HG03066 (cell line): ENCODE measurements around the gene TSPAN10.
"Not testable (repeated sequence)": the region's sequence is repeated elsewhere in the genome, so short reads cannot be mapped to it uniquely, and the experiment has no call there.

Experiments
- ATAC-seq: cut with Tn5 transposase; IDR thresholded peaks from one replicate; pipeline ENCODE4 v1.9.1; 2021; ENCODE audit warnings: low read depth; ENCODE audit not compliant: unreplicated experiment

TSPAN10 gene

GRCh38 chr17:81636505-81637288, at the start of gene TSPAN10, which contains the start of gene NPLOC4:
TSPAN10 (plus strand) TSS chr17:81637196; CDS start chr17:81642413, 5,217 bp downstream.
NPLOC4 (minus strand) TSS chr17:81637112; CDS start chr17:81636930, 182 bp downstream.
- ATAC-seq, result no peak

DNA sequence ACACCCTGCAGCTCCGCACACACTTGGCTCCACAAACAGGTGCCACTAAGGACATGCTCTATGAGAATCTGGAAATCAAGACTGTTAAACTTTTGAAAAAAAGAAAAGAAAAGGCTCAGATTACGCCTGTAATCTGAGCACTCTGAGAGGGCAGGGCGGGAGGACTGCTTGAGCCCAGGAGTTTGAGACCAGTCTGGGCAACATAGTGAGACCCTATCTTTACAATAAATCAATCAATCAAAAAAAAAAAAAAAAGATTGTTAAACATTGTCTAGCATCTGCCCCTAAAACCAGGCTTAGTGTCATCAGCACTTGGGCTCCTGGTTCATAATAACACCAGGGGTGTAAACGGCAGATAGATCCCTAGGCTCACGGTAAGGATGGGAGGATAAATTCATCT, 47.4 kb upstream of the TSPAN10 start:
- no peak for ATAC-seq

GRCh38 chr17:81590121-81590520, 46.9 kb upstream of the TSPAN10 start:
- no peak for ATAC-seq

- no peak for ATAC-seq
These were observed 45.0 kb upstream of the TSPAN10 start for GRCh38 chr17:81591971-81592370.

- ATAC-seq, result no peak
These were observed 43.7 kb upstream of the TSPAN10 start for GRCh38 chr17:81593105-81593871.

GRCh38 chr17:81599719-81600486, 37.1 kb upstream of the TSPAN10 start:
- ATAC-seq, result no peak

GRCh38 chr17:81601525-81602120, 35.4 kb upstream of the TSPAN10 start:
- no peak for ATAC-seq

DNA sequence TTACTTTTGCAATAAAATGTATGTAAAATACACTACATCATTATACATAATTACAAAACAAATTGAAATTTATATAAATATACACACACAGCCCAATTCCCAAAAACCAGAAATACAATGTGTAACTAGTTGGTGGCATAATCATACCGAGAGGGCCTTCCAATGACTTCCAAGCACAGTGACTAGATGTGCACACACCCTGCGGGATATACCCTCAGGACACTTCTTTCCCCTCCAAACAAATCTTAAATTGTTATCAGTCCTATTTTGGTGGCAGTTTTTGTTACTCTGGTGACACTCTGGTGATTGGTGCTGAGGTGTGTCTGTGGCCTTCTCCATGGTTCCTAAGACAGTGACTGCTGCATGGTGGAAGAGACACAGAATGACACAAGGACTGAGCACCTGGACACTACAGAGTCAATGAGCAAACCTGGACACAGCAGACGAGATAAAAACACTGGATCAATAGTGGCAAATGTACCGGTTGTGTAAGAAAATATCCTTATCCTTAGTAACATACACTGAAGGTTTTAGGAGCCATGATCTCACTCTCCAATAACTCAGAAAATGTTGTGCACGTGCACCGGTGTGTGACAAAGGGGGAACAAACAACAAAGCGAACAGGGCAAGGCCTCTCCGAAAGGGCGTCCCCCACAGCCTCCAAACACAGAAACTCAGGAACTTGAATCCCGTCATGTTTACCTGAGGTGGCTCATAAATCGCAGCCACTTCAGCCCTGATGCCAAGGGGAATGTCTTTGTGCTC, 33.0 kb upstream of the TSPAN10 start:
- no peak for ATAC-seq

DNA sequence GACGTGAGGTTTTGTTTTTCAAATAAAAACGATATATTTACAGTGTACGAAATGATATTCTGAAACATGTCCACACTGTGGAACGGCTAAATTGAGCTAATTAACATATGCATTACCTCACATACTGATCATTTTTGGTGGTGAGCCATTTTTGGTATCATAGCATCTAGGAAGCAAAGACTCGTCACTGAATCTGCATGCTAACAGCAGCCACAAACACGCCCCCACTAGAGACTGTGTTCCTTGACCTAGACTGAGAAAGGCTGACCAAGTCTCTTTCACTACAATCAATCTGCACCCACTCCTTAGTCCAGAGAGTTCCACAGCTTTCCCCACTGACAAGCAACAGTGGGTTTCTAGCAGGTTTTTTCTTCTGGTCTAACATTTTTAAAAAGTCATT, 29.6 kb upstream of the TSPAN10 start:
- no peak for ATAC-seq

DNA sequence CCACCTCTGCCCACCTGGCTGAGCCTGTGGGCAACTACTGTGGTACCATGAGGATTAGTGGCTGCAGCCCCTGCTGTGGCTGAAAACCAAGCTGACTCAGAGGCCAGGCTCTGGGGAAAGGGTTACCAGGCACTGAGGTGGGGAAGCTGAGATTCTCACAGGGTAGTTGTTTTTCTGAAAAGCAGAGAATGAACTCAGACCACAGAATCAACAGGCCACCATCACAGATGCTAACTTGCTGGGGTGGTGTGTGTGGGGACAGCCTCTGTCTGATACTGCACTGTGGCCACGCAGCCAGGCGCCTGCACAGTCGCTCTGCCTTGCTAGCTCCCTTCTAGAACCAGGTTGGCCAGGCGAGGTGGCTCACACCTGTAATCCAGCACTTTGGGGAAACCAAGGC, 28.9 kb upstream of the TSPAN10 start:
- ATAC-seq, result no peak

DNA sequence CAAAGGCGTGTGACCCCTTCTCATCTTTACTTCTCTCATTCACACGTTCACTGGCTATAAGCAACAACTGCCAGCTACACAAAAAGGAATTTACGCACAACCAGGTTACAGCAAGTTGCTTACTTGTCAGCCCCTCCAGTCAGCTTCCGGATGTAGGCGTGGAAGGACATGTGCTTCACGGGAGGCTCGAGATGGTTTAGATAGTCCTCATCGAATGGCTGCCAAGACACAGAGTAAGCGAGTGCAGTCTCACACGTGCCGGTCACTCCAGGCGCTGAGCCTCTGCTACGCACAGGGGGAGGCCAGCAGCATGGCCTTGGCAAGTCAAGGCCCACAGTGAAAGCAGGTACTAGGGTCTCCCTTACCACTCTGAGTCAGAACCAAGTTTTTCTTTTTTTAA, 28.4 kb upstream of the TSPAN10 start:
- no peak for ATAC-seq

DNA sequence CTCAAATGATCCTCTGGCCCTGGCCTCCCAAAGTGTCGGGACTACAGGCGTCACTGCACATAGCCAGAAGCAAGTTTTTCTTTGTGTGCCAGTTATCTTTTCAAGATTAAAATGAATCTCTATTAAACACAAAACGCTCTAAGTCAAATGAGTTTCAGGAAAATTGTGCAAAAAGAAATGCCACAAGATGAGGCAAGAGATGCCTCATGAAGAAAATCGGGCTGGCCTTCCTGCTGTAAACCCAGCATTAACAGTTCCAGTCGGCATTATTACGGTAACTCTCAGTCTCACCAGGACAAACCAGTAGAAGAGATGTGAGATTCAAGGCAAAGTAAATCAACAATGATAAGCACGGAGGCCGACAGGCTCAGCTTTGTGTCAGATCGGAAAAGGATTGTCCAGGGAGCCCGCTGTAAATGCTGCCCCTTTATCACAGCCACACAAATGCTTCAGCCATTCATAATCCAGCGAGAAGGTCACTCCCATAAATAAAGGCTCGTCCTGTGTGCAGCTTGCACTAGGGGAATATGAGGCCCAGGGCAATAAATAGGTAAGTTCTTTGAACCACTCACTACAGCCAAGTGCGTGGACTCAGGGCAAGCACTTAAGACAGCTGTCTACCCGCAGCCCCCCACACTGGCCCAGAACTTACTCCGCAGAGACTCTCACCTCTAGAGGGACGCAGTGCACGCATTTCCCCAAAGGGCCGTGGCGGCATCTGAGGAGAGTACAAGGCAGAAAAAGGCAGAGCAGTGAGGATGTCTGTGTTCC, 27.3 kb upstream of the TSPAN10 start:
- no peak for ATAC-seq

DNA sequence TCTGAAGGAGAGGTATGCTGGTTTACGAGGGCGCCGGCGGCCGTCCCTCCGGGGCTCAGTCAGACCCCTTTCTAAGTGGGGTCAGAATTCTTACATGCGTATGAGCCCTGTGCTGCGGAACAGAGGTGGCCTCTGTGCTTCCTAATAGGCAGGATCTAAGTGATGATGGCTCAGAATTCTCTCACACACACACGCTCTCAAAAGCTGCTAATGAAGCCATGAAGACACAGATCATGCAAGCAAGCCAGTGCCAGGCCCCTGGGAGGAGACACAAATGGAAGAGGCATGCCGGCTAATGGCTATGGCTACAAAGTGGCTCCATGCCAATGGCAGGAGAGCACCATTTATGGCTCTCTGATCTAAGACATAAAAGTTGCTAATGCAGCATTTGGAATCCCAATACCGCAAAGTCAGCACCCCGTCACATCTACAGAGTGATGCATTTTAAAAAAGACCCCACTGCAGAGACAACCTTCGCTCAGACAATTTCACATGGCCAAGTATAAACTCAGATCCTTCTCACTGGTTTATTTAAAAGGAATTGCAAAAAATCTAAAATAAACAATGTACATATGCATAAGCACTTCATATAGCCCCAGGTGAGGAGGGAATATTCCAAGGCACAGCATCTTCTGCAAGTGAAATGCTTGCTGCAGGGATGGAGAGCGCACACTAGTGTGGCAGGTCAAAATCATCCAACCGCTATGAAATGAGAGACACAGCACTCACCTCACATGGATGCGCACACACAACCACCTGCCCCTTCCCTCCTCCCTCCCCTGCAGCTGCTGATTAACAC, 24.6 kb upstream of the TSPAN10 start:
- no peak for ATAC-seq

GRCh38 chr17:81615401-81615930, 21.5 kb upstream of the TSPAN10 start:
- no peak for ATAC-seq

DNA sequence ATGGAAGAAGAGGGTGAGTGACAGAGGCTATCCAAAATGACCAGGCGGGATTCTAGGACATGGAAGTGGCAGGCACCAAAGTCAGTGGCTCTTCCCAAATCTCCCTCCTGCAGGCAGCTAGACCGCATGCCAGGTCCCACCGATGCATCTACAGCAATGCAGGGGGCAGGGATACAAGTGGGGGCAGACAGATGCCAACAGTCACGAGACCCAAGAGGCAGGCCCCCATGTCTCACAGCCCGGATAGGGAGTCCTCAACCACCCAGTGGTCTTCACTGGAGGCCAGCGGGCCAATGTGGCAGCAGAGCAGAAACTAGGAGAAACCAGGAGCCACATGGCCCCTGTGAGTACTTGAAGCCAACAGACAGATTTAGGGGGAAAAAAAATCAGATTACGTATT, 20.1 kb upstream of the TSPAN10 start:
- no peak for ATAC-seq

DNA sequence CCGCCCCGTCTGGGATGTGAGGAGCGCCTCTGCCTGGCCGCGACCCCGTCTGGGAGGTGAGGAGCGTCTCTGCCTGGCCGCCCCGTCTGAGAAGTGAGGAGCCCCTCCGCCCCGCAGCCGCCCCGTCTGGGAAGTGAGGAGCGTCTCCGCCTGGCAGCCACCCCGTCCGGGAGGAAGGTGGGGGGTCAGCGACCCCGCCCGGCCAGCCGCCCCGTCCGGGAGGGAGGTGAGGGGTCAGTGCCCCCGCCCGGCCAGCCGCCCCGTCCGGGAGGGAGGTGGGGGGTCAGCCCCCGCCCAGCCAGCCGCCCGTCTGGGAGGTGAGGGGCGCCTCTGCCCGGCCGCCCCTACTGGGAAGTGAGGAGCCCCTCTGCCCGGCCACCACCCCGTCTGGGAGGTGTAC, 18.7 kb upstream of the TSPAN10 start:
- ATAC-seq, result not testable (repeated sequence)

DNA sequence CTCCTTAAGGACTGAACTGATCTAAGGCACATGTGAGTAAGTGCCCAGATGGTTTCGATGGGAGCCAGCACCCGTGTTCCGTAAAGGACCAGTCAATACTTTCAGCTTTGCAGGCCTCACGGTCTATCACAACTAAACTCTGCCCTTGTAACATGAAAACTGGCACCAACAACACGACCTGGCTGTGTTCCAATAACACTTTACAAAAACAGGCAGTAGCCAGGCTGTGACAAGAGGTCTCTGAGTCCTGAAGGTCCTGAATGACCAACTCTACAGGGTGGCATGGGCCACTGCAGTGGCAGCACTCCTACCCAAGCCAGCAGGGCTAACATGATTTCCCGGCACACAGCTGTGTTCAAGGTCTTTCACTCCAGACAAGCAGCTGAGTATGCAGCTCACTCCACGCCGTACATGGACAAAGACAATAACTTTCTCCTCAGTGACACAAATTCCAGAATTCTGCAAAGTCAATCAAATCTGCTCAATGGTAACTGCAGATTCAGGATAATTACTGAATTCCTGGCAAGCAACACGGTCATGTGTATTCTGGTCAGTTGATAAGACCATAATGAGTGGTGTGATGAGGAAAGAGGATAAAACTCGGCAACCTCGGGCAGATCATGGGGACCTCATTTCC, 15.4 kb upstream of the TSPAN10 start:
- ATAC-seq, result no peak

- no peak for ATAC-seq
These were observed 6.7 kb upstream of the TSPAN10 start for GRCh38 chr17:81630274-81630673.
